Measurements from ENCODE around the gene RAB32.

RAB32 gene

GRCh38 chr6:146583966-146584365, 40.3 kb downstream of the RAB32 start:
- DNase-seq = no peak

DNA sequence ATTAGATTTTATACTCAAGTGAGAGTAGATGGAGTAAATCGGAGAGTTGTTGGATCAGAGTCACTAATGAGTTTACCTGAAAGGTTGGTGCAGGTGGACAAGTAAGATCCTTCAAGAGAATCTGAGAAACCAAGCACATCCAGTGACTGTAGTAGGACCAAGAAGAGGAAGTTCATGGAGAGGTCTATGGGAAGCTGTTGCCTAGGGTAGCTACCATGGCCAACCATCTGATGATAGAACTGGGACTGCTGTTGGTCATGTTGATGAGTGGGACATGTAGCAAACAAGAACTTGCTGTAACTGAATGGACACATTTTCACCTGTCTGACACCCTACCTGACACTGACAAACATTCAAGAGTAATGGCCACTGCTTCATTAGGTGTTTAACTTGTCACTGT, 43.8 kb downstream of the RAB32 start:
- no peak for DNase-seq

DNA sequence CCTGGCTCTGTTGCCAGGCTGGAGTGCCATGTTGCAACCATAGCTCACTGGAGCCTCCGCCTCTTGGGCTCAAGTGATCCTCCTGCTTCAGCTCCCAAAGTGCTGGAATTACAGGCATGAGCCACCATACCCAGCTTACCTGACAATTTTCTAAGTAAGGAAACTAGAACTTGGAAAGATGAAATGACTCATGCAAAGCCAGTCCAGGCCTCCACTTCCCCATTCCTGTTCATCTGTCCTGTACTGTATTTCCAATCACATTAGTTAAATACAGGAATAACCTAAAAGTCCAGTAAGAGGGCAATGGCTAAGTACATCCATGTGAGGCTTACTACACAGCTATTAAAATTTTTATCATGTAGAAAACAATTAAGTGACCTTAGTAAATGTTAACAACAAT, 46.9 kb downstream of the RAB32 start:
- DNase-seq = no peak

- DNase-seq = no peak
Measured at GRCh38 chr6:146592451-146592850, 48.8 kb downstream of the RAB32 start.

DNA sequence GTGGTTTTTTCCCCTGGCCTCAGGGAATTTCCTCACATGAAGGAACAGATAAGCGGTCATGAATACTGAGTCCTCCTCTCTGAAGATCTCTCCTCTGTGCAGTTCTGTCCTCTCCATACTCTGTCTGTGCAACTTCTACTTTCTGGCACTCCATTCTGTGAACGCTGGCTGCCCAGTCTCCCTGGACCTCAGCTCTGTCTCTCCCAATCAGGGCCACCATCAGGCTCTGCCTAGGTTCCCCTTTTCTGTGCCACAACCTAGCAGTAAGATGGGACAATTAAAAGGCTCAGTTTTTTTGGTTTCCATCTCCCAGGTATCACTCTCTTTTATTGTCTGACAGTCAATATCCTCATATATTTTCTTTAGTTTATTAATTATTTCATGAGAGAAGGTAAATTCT, 50.4 kb downstream of the RAB32 start:
- no peak for DNase-seq

GRCh38 chr6:146594495-146594894, 50.9 kb downstream of the RAB32 start:
- no peak for DNase-seq

GRCh38 chr6:146595972-146596731, 52.5 kb downstream of the RAB32 start:
- DNase-seq = no peak

DNA sequence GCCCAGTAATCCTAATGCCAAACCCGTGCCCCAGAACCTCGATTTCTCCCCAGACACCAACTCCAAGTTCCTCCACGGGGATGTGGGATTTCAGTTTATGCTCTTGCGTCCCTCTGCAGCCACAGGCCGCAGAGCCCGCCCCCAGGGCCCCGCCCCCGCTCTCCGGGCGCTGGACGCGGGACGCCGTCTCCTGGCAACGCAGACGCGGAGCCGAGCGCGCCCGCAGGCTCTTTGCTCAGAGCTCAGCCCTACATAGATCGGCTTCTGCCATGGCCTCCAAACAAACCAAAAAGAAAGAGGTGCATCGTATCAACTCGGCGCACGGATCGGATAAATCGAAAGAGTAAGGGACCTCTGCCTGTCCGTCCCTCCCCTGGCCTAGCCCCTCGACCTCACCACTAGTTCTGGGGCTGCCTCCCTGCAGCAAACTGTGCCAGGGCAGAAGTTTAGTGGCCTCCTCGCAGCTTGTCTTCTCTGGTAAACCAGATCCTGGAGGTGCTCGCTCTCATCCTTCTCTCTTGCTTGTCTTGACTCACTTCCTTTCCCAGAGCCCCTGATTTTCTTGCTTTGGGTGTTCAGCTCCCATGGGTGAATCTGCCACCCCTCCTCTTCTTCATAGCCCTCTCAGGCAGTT, 55.3 kb downstream of the RAB32 start, which contains the start of gene ADGB:
Gene ADGB, plus strand, starts transcription at position 201 of the 634 bp plus-strand sequence. Its CDS starts 69 bp downstream, at position 270.
- DNase-seq = no peak

- no peak for DNase-seq
Measured at GRCh38 chr6:146601352-146601751, 57.7 kb downstream of the RAB32 start.

DNA sequence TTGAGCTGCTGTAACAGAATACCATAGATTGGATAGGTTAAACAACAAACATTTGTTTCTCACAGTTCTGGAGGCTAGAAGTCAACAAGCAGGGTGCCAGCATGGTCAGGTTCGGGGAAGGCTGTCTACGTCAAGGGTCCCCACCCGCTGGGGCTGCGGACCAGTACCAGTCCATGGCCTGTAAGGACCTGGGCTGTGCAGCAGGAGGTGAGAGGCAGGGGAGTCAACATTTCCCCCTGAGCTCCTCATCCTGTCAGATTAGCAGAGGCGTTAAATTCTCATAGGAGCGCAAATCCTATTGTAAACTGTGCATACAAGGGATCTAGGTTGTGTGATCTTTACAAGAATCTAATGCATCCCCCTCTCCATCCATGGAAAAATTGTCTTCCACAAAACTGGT, 58.9 kb downstream of the RAB32 start:
- no peak for DNase-seq
